Prostate gland (tissue), 2 donors: ENCODE measurements around the gene FBXO38.

ENCODE experiments used
- POLR2A ChIP-seq: fragments of 450-650 bp; IDR thresholded peaks from one replicate; pipeline ENCODE4 v1.6.1; 2016; ENCODE audit warnings: antibody characterized with exemption, mild to moderate bottlenecking
- POLR2AphosphoS5 ChIP-seq: sonication (generic); formaldehyde crosslinking; IDR thresholded peaks from one replicate; pipeline ENCODE4 v1.6.1; 2017; ENCODE audit warnings: antibody characterized with exemption
- TF ChIP-seq, protein P1 (sequence below), 4 experiments: fragments of 200-600 bp in 2 of 4; fragments of 450-650 bp in 2 of 4; sonication (generic) in 2 of 4; IDR thresholded peaks; 1 replicate in 3 of 4; 2 replicates in 1 of 4; pipeline ENCODE4 v1.5.1; 2016 to 2019; ENCODE audit warnings: antibody characterized with exemption in 4 of 4, mild to moderate bottlenecking in 2 of 4, moderate library complexity in 2 of 4

DNA sequence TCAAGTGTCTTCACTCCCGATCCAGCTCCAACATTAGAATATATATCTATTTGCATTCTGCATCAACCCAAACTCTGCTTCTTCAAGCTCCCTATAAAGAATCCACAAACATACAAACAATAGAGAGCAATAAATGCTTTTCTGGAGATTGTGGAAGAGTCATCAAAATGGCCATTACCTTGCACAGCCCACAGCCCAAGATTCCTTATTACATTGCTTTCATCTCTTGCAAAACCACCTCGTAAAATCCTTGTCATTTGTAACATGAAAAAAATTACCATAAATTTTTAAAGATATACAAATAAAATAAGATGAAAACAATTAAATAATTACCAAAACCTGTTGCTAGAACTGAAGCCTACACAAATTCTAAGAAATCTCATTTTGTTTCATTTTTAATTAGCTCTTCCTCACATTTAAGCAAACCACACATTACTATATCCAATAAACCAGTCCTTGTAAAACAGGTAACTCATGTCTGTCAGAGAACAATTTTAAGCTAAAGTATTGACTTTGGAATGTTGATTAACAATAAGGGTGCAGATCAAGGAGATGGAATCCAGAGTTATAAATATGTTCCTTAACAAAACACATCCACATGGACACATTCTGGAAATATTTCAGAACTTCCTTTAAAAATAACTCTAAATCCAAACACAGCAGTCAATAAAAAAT, 41.2 kb upstream of the FBXO38 start:
- TF ChIP-seq, protein P1, sequence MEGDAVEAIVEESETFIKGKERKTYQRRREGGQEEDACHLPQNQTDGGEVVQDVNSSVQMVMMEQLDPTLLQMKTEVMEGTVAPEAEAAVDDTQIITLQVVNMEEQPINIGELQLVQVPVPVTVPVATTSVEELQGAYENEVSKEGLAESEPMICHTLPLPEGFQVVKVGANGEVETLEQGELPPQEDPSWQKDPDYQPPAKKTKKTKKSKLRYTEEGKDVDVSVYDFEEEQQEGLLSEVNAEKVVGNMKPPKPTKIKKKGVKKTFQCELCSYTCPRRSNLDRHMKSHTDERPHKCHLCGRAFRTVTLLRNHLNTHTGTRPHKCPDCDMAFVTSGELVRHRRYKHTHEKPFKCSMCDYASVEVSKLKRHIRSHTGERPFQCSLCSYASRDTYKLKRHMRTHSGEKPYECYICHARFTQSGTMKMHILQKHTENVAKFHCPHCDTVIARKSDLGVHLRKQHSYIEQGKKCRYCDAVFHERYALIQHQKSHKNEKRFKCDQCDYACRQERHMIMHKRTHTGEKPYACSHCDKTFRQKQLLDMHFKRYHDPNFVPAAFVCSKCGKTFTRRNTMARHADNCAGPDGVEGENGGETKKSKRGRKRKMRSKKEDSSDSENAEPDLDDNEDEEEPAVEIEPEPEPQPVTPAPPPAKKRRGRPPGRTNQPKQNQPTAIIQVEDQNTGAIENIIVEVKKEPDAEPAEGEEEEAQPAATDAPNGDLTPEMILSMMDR (IDR thresholded peaks at IDR 0.05), result no peak
- TF ChIP-seq POLR2A (no peak), POLR2AphosphoS5 (no peak)
